ENCODE measurements around the gene SLC17A2. TPM values are rescaled to one million over a fixed set of nuclear protein-coding genes. Genes with fewer than 3 reads are reported as not detected.

Gene SLC17A2
- total and polyA plus RNA-seq, 2 of the 13 experiments (the other 11 are each of a cell fraction or from before 2014, with no cell fraction given): 11.2 to 32.4 TPM

- Histone ChIP-seq H3K4me1 (ENCODE audit: insufficient read depth, low read length) (peaks cover 34% of the 10 kb centered on the region), H3K27ac (ENCODE audit: extremely low read length, insufficient read depth, low read length) (no peak overlapping the region), H3K4me3 (replicated peaks in 1 of 3; ENCODE audit: insufficient read depth in 1 of 3, low read depth in 2 of 3, low read length in 3 of 3) (no peak overlapping the region), H2AFZ (ENCODE audit: low read length) (no peak overlapping the region), H3K9ac (ENCODE audit: insufficient read depth, low read depth, low read length) (no peak overlapping the region), H3K79me2 (ENCODE audit: insufficient read depth, low read length) (no peaks in the 10 kb centered on the region), H3K27me3 (ENCODE audit: control insufficient read depth in 1 of 2, insufficient read depth in 2 of 2, low read length in 2 of 2) (no peaks in the 10 kb centered on the region), H3K36me3 (replicated peaks in 1 of 2; ENCODE audit: control insufficient read depth in 1 of 2, insufficient read depth in 2 of 2, low read length in 2 of 2) (no peaks in the 10 kb centered on the region), H3K9me3 (ENCODE audit: low read length) (peaks cover 6% of the 10 kb centered on the region; the same call in 1 of the 2 replicates), H4K20me1 (ENCODE audit: insufficient read depth, low read length) (no peaks in the 10 kb centered on the region), H3K4me2 (ENCODE audit: low read depth, low read length) (no peak overlapping the region)
- in situ Hi-C loops (cut with HindIII; ENCODE audit: extremely low pct_ligation_motif_present, low pct_unique_long_range_greater_than_20kb) (loop anchor here (5.0 kb wide), 1 partner anchor 150 kb away; no protein-coding TSS in a partner anchor), intact Hi-C loops (cut with micrococcal nuclease; ENCODE audit: unreplicated experiment) (loop anchor here (1.0 to 10.0 kb wide), 9 partner anchors 42 to 718 kb away; partner anchors contain the start of genes CARMIL1 and SLC17A1)
- FAIRE-seq (peak; percentile 92), DNase-seq (ENCODE audit: low spot score) (peak; percentile 76), ATAC-seq (peak; percentile 93)
- ChIA-PET CTCF (ENCODE audit: low intra/inter-chr PET ratio, low total read pairs) (interaction anchor here (1.1 to 2.6 kb wide), 5 partner anchors 52 to 222 kb away, joined by 3 to 40 read pairs (median 13); no protein-coding TSS in a partner anchor), POLR2A (interaction anchor here (0.7 kb wide), 1 partner anchor 43 kb away, joined by 3 read pairs; no protein-coding TSS in a partner anchor)
- WGBS (ENCODE audit: low lambda C conversion rate): 15% methylated on average over 3 of the region's 3 CpGs
- BruUV-seq (replicated peaks): no TSS peak
- TF ChIP-seq ZNF232 (CRISPR knock-in tag; IDR thresholded peaks at IDR 0.05; ENCODE audit: borderline replicate concordance): no peak
- TF ChIP-seq ZNF879 (CRISPR knock-in tag; IDR thresholded peaks at IDR 0.05): no peak
- no peak for TF ChIP-seq BCLAF1 (IDR thresholded peaks at IDR 0.05)
- no peak for TF ChIP-seq E2F5 (CRISPR knock-in tag; conservative IDR thresholded peaks at IDR 0.05)
- no peak for TF ChIP-seq NFYB (CRISPR knock-in tag; IDR thresholded peaks at IDR 0.05)
- no peak for TF ChIP-seq ZNF432 (CRISPR knock-in tag; IDR thresholded peaks at IDR 0.05; ENCODE audit: borderline replicate concordance)
- TF ChIP-seq ZNF644 (CRISPR knock-in tag; IDR thresholded peaks at IDR 0.05; ENCODE audit: low read depth): no peak
- TF ChIP-seq GATA4 (IDR thresholded peaks at IDR 0.05; ENCODE audit: borderline replicate concordance, low read depth): no peak
- TF ChIP-seq MTF1 (CRISPR knock-in tag; IDR thresholded peaks at IDR 0.05): no peak
- no peak for TF ChIP-seq ZNF720 (CRISPR knock-in tag; IDR thresholded peaks at IDR 0.05)
- TF ChIP-seq REPIN1 (CRISPR knock-in tag; IDR thresholded peaks at IDR 0.05; ENCODE audit: borderline replicate concordance, low read depth): peak; percentile 50; the same call in 1 of the 2 replicates
- TF ChIP-seq THAP9 (CRISPR knock-in tag; IDR thresholded peaks at IDR 0.05; ENCODE audit: borderline replicate concordance): no peak
- TF ChIP-seq ZBTB7B (CRISPR knock-in tag; IDR thresholded peaks at IDR 0.05): no peak
- no peak for TF ChIP-seq ZNF883 (CRISPR knock-in tag; IDR thresholded peaks at IDR 0.05; ENCODE audit: not compliant biosample characterization)
- TF ChIP-seq SP140L (CRISPR knock-in tag; IDR thresholded peaks at IDR 0.05; ENCODE audit: borderline replicate concordance): 0 out of 2 replicates have a peak, but pooled peaks have one; percentile 42
- no peak for TF ChIP-seq ZC3H13 (CRISPR knock-in tag; IDR thresholded peaks at IDR 0.05)
- TF ChIP-seq ELF4 (CRISPR knock-in tag; IDR thresholded peaks at IDR 0.05; ENCODE audit: borderline replicate concordance): no peak
- TF ChIP-seq ZNF225 (CRISPR knock-in tag; IDR thresholded peaks at IDR 0.05): no peak
- peak; percentile 89 for TF ChIP-seq RAD21 (CRISPR knock-in tag; IDR thresholded peaks at IDR 0.05)
Measured at GRCh38 chr6:25942561-25943147, 12.2 kb upstream of the SLC17A2 start.
